K562 (cell line): ENCODE results near the gene CYP2C8. TPM values are rescaled to one million over a fixed set of nuclear protein-coding genes. Genes with fewer than 3 reads are reported as not detected.

ENCODE experiments used
- polyA plus RNA-seq, 8 experiments: library from polyadenylated mRNA; depleted of rRNA in 4 of 8; stranded (reverse) in 5 of 8; unstranded in 3 of 8; fragments of >200 nt; fragmentation: Nextera tagmentation in 2 of 8; fragmentation: Illumina TruSeq in 1 of 8; extraction: Ambion mirVana in 2 of 8; extraction: Trizol in 1 of 8; gene quantifications; 2 replicates each; pipeline versions ENCODE4 v1.2.1 to v1.2.3, GENCODE V29; 2011 to 2014; ENCODE audit warnings: inconsistent platforms in 1 of 8, missing spikeins in 1 of 8
- small RNA-seq: library from RNA; depleted of rRNA; stranded (forward); fragments of <200 nt; gene quantifications from one replicate; pipeline ENCODE3, GENCODE V24; 2014
- total RNA-seq, 7 experiments: library from RNA; depleted of rRNA in 6 of 7; stranded (reverse); fragments of >200 nt in 6 of 7; fragmentation: Illumina TruSeq in 2 of 7; extraction: Trizol in 2 of 7; gene quantifications; 2 replicates each; pipeline versions ENCODE4 v1.2.1 to v1.2.3, GENCODE V29; 2011 to 2021; ENCODE audit warnings: low replicate concordance in 1 of 7

The CYP2C8 gene
- total and polyA plus RNA-seq, 9 of the 15 experiments (the other 6 are each of a cell fraction or from before 2014, with no cell fraction given) = 0.06 to 0.16 (median 0.10) TPM; not detected in 5

Small RNA genes lying within 50 kb of the gene (small RNA-seq; reads per million reads assigned to genes)
- not detected for gene CYP2C60P

Other genes with a start within 250 kb of the CYP2C8 start
- not detected in 2 replicates for gene CYP2C9, start 130.8 kb downstream of the CYP2C8 start, total RNA-seq (2014; rRNA removed)
- not detected in 2 replicates for gene CYP2C9, start 130.8 kb downstream of the CYP2C8 start, total RNA-seq (2014; rRNA removed; fragmentation: Illumina TruSeq; extraction: Trizol)
- not detected in 2 replicates for gene CYP2C9, start 130.8 kb downstream of the CYP2C8 start, total RNA-seq (2015; rRNA removed; fragmentation: Illumina TruSeq; extraction: Trizol)
- gene CYP2C9, start 130.8 kb downstream of the CYP2C8 start, total RNA-seq (2021) = 0.22 and 0.27 TPM in 2 replicates
- not detected in 2 replicates for gene CYP2C9, start 130.8 kb downstream of the CYP2C8 start, polyA plus RNA-seq (2011; rRNA removed)
- not detected in 2 replicates for gene CYP2C9, start 130.8 kb downstream of the CYP2C8 start, polyA plus RNA-seq (2014; fragmentation: Illumina TruSeq; extraction: Trizol)
- not detected for gene CYP2C9, start 130.8 kb downstream of the CYP2C8 start, polyA plus RNA-seq (2014; fragmentation: Nextera tagmentation; extraction: Ambion mirVana)
- gene CYP2C9, start 130.8 kb downstream of the CYP2C8 start, polyA plus RNA-seq (2014; rRNA removed) = not detected in 2 replicates
- not detected in 2 replicates for gene ACSM6, start 124.7 kb upstream of the CYP2C8 start, total RNA-seq (2014; rRNA removed)
- gene ACSM6, start 124.7 kb upstream of the CYP2C8 start, total RNA-seq (2014; rRNA removed; fragmentation: Illumina TruSeq; extraction: Trizol) = not detected in 2 replicates
- gene ACSM6, start 124.7 kb upstream of the CYP2C8 start, total RNA-seq (2015; rRNA removed; fragmentation: Illumina TruSeq; extraction: Trizol) = not detected in 2 replicates
- not detected in 2 replicates for gene ACSM6, start 124.7 kb upstream of the CYP2C8 start, total RNA-seq (2021)
- not detected in 2 replicates for gene ACSM6, start 124.7 kb upstream of the CYP2C8 start, polyA plus RNA-seq (2011; rRNA removed)
- gene ACSM6, start 124.7 kb upstream of the CYP2C8 start, polyA plus RNA-seq (2014; fragmentation: Illumina TruSeq; extraction: Trizol) = not detected in 2 replicates
- not detected for gene ACSM6, start 124.7 kb upstream of the CYP2C8 start, polyA plus RNA-seq (2014; fragmentation: Nextera tagmentation; extraction: Ambion mirVana)
- not detected in 2 replicates for gene ACSM6, start 124.7 kb upstream of the CYP2C8 start, polyA plus RNA-seq (2014; rRNA removed)
- 19.8 and 23.9 TPM in 2 replicates for gene PDLIM1, start 221.5 kb upstream of the CYP2C8 start, total RNA-seq (2014; rRNA removed)
- 39.1 and 41.6 TPM in 2 replicates for gene PDLIM1, start 221.5 kb upstream of the CYP2C8 start, total RNA-seq (2014; rRNA removed; fragmentation: Illumina TruSeq; extraction: Trizol)
- 29.6 and 32.7 TPM in 2 replicates for gene PDLIM1, start 221.5 kb upstream of the CYP2C8 start, total RNA-seq (2015; rRNA removed; fragmentation: Illumina TruSeq; extraction: Trizol)
- 110 and 116 TPM in 2 replicates for gene PDLIM1, start 221.5 kb upstream of the CYP2C8 start, total RNA-seq (2021)
- 47.3 and 71.2 TPM in 2 replicates for gene PDLIM1, start 221.5 kb upstream of the CYP2C8 start, polyA plus RNA-seq (2011; rRNA removed)
- gene PDLIM1, start 221.5 kb upstream of the CYP2C8 start, polyA plus RNA-seq (2014; fragmentation: Illumina TruSeq; extraction: Trizol) = 128 and 164 TPM in 2 replicates
- 10 to 100 TPM; 25.6 to 32.9 TPM for gene PDLIM1, start 221.5 kb upstream of the CYP2C8 start, polyA plus RNA-seq (2014; fragmentation: Nextera tagmentation; extraction: Ambion mirVana)
- 56.5 and 59.1 TPM in 2 replicates for gene PDLIM1, start 221.5 kb upstream of the CYP2C8 start, polyA plus RNA-seq (2014; rRNA removed)